GM18508 (cell line): ENCODE measurements around the gene PDCD1.

Experiments
- ATAC-seq: cut with Tn5 transposase; IDR thresholded peaks from one replicate; pipeline ENCODE4 v1.9.1; 2021; ENCODE audit warnings: moderate number of reproducible peaks; ENCODE audit not compliant: insufficient read depth, unreplicated experiment

Gene PDCD1

GRCh38 chr2:241895712-241896641 is 37.3 kb upstream of the PDCD1 start:
- ATAC-seq = no peak

DNA sequence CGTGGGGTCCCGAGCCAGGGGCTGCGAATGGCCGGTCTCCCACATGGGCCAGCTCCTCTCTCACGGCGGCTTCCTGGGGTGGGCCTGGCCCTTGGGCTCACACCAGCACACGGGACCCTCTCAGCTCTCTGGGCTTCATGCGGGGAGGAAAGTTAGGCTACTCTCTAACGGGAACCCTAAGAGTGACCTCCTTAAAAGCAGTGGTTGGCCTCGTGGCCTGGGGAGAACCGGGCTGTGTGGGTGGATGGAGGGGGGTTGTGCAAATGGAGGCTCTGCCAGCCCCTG is 36.7 kb upstream of the PDCD1 start:
- no peak for ATAC-seq

DNA sequence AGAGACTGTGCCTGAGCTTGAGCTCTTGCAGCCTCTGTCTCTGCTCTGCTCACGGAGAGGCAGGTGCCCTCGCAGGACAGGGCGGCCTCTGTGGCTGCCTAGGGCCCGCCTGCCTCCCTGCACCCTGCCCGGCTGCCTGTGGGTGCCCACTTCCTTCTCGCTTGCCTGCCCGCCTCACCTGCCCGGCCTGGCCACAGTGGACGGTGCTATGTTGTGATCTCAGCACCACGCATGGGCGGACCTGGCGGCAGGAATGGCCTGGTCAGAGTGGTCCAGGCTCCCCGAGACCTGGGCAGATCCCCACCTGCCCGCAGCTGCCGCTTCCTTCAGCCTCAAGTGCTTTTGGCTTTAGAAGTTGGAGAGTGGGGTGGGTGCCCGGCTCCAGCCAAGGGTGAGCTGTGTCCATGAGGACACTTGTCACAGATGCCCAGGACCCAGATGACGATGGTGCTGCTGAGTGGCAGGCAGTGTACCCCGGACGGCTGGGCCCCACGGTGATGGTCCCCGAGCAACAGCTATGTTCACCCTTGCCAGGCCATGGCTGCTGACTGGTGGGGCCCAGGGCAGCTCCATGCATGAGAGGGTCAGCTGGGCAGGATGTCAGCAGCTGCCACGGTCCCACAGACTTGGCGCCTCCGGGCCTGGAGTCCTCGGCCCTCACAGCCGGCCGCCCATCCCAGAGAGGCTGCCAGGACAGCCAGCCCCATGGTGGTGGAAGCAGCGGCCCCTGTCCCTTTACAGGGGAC is 36.2 kb upstream of the PDCD1 start:
- no peak for ATAC-seq

- ATAC-seq = no peak
Measured at GRCh38 chr2:241894056-241894641, 35.5 kb upstream of the PDCD1 start.

DNA sequence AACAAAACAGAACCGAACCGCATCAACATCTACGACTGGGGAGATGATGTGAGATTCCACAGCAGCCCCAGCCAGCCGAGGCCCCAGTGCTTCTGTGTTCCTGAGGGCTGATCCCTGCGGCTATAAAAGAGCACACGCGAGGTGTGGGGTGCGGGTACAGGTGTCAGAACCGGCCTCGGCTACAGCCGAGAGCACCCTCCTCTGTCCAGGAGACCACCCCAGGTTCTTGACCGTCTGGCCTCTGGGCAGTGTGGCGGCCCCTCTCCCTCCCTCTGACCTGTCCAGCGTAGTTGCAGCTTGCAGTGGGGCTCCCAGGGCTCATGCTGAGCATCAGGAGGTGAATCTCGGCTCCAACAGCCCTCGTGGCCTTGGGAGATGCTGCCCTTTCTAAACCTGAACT is 34.6 kb upstream of the PDCD1 start:
- ATAC-seq = no peak

DNA sequence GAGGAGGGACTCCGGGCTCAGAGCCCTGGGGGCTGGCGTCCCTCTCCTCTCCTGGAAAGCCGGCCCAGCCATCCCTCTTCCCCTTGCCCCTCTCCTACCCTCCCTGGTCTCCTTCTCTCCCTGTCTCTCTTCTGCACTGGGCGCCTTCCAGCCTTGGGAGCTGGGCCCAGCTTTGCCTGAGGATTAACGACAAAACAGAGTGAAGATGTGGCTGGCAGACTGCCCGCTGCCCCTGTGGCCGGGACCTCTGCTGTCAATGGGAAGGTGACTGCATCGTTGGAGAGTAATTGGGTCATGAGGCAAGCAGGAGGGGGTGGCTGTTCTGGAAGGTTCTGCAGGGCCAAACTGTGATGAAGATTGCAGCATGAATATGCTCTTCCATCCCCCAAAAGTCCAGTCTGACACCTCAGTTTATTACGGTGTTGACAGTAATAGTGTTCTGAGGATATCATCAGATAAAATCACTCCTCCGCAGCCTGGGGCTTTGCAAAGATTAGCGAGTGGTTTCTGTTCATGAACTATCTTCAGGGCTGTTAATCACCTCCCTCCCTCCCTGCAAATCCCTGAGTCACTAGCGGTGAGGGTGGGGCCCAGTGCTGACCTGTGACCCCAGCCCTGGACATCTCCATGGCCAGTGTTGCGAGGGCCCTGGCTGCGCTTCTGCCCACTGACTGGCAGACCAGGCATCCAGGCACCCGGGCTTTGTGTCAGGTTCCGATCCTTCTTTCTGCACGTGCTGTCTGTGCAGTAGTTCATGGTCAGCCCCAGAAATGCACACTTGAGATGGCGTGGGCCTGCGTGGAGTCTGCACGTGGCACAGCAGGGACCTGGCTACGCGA is 33.8 kb upstream of the PDCD1 start:
- ATAC-seq = no peak

DNA sequence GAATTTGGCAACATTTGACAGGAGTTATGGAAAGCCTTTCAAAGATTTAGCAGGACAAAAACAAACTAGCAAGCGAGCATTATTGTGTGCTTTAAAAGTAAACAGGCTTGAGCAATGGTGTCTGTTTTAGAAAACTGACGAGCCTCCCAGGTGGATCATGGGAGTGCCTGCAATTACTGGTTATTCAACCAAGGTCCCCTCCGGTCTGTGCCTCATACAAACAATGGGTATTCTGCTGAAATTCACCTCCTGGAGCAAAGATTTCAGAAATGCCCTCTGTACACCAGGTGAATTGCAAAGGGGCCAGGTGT is 33.2 kb upstream of the PDCD1 start:
- no peak for ATAC-seq

DNA sequence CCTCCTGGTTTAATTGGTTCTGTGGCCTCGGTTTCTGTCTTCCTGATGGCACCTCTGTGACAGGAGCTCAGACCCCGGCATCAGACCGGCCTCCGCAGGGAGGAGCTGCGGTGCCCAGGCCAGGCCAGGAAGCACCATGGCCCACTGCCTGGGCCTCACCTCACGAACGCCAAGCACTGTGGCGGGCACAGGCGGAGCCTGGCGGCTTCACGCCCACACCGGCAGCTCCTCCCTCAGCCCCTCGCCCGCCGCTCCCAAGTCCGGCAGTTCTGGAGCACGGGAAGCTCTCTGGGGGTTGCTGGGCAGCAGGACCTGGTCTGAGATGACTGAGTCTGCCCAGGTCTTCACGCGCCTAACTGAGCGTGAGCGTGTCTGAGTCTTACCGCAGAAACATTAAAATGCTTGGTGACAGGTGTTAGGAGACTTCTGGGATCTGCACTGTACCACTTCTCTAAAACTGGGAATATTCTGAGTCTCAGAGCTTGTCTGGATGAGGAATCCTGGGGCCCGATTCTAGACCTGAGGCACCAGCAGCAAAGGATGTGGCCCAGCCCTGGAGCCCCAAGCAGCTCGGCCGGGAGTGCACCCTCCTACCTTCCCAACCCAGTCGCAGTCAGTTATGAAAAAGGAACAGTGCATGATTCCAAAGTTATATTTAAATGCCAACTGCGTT is 32.8 kb upstream of the PDCD1 start:
- no peak for ATAC-seq

DNA sequence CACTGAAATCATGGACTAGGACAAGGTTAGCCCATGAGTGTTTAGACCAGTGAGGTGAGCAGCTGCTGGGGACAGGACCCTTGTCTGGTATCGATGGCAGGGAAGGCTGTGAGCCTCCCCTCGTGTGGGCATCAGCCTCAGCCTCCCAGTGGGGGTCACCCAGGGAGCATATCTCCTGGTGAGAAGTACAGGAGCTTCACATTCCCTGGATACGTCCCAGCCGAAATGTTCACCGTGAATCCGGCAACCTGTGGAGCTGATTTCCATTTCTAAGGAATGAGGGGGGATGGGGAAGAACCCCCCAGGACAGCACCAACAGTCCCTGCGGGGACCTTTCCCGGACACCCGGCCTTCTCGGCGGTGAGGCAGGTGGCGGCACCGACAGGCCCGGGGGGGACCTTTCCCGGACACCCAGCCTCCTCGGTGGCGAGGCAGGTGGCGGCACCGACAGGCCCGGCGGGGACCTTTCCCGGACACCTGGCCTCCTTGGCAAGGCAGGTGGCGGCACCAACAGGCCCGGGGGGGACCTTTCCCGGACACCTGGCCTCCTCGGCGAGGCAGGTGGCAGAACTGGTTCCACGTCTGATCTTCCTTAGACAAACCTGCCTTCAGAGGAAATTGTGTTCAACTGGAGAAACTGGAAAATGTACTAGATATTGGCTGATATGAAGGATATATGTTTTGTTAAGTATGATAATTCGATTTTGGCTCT is 32.0 kb upstream of the PDCD1 start:
- ATAC-seq = no peak

GRCh38 chr2:241888641-241889040 is 29.9 kb upstream of the PDCD1 start:
- no peak for ATAC-seq

DNA sequence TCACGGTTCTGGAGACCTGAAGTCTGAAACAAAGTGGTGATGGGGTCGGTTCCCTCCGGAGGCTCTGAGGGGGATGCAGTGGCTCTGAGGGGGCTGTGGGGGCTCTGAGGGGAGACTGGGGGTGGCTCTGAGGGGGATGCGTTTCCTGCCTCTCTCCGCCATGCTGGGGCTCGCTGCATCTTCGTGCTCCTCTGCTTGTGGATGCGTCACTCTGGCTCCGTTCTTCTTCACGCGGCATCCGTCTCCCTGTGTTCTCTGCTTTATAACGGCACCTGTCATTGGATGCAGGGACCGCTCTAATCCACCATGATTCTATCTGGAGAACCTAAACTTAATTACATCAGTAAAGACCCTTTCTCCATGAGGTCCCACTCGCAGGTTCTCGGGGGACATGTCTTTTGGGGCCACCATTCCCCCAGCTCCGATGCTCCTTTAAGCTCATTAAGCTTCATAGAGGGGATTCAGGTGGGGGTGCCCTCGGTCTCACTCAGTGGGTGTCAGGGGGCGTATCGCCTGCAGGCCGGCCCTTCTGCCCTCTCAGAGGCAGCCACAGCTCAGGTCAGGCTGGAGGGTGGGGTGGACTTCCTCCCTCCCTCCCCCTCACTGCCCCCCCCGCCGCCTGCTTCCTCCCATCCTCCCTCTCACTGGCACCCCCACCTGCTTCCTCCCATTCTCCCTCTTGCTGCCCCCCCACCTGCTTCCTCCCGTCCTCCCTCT is 29.3 kb upstream of the PDCD1 start:
- no peak for ATAC-seq

- ATAC-seq = no peak
Measured at GRCh38 chr2:241886840-241887447, 28.2 kb upstream of the PDCD1 start.

- no peak for ATAC-seq
Measured at GRCh38 chr2:241885946-241886643, 27.4 kb upstream of the PDCD1 start.

DNA sequence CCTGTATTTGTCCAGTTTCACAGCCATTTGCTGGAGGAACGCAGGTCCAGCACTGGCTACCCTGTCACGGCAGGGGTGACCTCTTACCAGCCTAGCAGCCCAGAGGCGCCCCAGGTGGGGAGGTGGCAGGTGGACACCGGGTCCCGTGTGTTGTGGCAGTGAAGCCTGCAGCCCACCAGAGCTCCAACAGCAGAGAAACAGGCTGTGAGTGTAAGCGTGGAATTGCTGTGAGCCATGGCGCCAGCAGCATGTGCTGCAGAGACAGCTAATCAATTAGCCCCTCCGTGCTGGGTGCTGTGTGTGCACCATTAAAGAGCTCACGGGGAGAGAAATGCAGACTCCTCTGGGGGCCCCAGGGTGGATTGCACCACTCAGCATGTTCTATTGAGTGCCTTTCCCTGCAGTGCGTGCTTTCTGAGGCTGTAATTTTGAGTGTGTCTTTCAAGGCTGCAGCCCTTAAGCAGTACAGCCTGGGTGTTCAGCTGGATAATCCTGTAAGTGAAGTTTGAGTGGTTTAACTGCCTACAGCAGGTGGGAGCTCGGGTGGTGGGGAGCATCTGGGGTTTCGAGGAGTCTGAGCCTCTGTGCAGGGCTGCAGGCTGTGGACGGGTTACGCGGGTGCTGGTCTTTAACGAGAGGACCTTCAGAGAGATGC is 26.7 kb upstream of the PDCD1 start:
- no peak for ATAC-seq

DNA sequence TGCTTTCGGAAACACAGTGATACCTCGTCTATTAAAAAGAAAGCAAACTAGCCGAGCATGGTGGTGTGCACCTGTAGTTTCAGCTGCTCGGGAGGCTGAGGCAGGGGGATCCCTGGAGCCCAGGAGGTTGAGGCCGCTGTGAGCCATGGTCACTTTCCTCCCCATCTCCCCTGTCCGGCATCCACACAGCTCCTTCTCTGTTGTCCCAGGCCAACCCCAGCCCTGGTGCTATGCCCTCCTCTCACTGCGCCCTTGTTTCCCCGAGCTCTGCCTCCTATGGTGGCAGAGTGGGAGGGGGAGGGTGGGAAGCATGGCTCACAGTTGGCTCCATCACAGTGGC is 26.2 kb upstream of the PDCD1 start:
- no peak for ATAC-seq

DNA sequence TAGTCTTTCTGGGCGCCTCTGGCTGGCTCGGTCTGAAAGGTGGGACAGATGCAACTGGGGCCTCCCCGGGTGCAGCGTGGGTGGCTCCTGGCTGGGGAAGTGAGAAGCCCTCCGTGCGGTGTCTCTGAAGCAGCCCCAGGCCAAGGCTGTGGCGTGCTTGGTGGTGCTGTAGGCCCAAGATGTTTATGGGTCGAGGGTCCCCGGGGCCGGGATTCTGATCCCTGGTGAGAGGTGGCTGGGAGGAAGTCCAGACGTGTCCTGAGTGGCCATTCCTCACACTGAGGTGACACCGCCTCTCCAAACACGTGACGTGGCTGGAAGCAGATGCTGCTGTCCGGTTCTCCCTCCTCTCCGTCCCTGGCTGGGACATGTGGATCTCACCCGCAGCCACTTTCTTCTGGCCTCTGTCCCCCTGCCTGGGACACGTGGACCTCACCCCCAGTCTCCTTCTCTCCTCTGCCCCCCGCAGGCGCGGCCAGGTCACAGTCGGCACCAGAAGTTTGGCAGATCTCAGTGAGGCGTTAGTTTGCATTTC is 23.5 kb upstream of the PDCD1 start:
- ATAC-seq = peak; percentile 49

DNA sequence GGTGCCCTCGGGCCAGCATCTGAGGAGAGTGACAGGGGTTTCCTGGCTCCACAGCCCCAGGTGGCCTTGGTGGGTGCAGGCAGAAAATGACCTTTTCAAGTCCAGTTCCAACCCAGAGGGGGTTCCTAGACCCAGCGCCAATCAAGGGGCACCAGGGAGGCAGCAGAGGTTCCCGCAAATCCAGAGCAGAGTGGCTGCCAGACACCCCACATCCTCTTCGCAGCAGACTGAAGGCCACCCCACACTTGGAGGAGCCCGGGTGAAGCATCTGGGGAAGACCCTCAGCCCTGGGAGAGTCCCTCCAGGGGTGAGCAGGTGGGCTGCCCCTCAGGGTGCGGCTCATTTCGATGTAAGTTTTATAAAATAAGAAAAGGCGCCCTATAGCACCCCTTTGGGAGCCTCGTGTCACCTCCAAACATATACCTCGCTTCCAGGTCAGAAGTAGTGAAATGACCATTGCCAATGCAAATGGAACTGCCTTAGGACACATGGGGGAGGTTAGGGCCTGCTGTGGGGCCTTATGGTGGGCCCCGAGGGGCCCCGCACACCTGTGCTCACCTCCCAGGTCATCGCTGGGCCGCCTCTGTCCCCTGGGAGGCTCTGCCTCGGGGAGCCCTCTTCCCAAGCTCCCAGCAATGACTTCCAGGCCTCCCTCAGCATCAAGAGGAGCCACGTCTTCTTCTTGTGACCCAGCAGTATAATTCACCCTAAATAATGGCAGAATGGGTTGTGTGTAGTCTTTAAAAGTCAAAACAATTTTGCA is 21.8 kb upstream of the PDCD1 start:
- ATAC-seq = no peak
